Limb (tissue), 2 donors: ENCODE measurements around the gene MAGI2.

ENCODE experiments used
- DNase-seq, 2 donors: peaks; one replicate each; pipeline ENCODE4 v3.0.0-alpha.2; 2016; ENCODE audit errors: extremely low spot score in 2 of 2

Gene MAGI2

DNA sequence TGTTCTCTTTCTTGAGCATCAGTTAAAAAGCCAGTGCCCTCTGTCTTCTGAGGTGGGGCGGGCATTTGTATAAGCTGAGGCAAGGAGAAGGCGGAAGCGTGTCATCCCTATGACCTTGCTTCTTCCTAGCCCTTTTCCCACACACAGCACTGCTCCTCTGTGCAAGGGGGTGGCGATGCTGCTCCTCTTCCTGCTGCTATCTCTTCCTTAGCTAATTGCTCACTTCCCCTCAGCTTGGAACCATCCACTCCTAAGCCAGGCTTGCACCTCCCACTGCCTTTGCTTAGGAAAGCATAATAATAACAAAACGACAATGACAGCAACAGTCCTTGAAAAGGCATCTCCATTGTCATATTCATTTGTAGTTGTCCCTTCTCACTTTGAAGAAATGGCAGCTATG, 1288.0 kb downstream of the MAGI2 start:
- DNase-seq: no peak

DNA sequence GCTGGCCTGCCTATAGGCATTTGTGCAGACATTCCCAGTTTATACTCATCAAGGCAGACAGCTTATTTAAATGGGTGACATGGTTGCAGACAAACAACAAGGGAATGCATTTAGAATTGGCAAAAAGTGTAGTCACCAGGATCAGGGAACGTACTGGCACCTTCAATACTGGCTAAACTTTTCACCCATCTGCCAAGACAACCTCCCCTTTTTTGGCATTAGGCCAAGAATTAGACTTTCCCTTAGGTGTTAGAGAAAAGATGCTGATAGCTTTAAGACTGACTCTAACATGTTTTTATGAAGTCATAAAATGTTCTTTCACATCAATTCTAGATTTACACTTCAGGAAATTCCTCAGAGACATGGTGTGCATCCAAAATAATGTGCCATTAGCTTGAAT, 1289.0 kb downstream of the MAGI2 start:
- no peak for DNase-seq

DNA sequence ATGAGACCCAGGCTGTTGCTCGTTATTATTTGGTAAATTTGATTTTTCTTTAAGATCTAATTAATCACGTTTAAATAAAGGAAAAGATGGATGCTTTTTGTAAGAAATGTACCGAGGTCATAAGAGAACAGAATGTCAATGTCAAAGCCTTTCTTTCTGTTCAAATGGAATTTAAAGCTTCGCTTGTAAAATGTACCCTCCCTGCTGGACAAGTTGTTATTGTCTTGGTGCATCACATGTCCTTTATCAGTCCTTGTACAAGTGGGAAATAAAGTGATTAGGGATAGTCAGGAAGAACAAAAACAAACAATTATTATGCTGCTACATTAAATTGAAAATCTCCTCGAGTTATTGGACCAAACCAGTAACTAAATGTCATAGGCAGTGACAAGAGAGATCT, 1291.7 kb downstream of the MAGI2 start:
- DNase-seq: no peak

DNA sequence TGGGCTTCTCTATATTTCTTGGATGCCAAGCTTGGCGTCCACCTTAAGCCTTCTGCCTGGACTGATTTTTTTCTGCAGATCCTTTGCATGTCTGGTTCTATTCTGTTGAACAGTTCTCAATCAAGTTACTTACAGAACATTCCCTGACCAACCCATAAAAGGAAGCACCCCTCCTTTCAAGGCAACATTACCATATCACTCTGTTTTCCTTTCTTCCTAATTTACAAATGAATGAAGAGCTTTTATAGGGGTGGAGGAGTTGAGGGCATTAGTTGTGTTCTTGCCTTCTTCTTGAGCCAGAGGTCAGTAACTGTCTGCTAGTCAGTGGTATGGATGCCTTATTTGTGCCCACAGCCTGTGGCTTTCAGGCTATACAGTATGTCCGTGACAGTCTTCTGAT, 1293.9 kb downstream of the MAGI2 start:
- no peak for DNase-seq

DNA sequence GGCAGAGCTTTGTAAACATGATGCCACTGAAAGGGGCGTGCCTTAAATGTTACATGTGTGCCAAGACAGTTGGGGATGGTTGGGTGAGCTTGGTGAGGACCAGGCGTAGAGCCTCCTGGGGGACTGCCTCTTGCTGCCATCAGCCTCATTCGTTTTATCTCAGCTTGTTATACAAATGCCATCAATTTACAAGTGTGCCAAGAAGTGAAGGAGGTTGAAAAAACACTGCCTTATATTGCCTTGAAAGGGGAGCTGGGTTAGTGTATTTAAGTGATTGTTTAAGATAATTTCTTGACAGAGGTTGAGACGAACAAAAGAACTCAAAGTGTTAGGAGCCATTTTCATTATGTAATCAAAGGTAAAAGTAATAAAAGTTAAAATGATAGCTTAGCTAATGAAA, 1300.2 kb downstream of the MAGI2 start:
- DNase-seq: no peak

DNA sequence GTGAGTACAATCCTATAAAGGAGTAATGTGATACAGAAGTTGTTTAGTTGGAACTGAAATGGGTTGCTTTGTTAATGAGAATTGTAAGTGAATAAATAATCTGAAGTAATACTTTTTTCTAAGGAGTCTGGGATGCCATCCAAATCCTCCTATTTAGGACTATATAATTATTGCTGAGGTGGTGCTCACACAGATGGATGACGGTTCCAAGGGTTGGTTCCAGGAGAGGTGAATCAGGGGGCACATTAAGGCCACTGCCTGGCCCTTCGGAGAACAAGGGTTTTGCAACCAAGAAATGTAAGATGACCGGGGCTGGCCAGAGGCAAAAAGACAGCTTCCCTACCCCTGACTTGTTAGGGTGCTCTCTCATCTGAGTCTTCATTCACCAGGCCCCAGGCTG, 1302.2 kb downstream of the MAGI2 start:
- no peak for DNase-seq

DNA sequence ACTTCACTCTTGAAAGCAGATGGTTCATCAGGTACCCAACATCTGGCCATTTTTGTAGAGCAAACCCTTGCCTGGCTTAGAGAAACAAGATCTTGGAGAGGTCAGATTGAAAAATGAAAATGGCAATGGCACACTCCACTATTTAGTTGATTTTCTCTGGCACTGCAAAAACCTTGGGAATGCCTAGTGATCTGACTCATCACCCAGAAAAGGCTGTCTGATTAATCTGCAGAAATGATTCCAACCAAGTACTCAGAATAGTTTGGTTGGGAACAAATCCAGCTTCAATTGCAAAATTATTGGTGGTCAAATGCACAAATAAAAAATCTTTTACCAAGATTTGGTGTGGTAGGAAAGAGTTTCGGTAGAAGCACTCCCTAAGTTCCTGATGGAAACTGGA, 1303.7 kb downstream of the MAGI2 start:
- DNase-seq: no peak

DNA sequence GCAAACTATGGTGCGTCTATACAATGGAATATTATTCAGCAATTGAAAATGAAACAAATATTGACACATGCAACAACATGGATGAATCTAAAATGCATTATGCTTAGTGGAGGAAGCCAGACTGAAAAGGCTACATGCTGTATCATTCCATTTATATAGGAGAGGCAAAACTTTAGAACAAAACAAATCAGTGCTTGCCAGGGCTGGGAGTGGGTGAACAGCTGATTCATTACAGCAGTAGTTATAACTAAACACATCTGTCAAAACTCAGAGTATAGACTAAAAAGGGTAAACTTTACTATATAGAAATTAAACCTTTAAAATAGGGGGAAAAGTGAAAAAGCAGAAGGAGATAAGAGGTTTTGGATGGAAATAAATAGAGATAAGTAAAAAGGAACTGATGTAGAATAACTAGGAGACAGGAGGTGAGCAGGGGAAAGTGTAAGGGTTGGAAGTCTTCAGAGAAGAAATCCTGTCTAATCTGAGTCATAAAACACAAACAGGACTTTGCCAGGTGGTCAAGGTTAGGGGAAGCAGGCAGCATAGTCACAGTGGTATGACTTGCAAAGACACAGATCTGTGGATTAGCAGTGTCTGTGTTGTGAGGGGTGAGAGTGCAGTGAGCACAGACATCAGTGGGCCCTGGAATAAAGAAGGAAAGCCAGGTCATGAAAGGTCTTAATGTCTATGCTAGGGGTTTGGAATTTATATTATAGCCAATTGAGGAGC, 1305.1 kb downstream of the MAGI2 start:
- DNase-seq: no peak

DNA sequence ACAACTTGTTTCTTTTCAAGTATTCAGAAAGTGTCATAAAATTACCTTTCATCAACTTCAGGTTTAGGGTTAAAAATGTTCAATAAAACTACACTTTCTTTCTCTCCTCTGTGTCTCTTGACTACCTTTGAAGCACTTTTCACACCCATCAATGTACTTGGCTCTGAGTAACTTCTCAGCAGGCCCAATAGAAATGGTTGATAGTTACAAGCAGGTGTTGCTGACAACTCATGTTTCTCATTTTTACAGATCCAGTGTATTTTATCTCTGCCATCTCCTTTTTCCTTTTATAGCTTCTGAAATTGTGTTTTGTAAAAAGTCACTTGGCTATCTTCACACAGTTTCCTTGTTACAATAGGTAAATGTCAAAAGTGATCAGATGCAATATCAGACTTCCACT, 1306.9 kb downstream of the MAGI2 start:
- no peak for DNase-seq

DNA sequence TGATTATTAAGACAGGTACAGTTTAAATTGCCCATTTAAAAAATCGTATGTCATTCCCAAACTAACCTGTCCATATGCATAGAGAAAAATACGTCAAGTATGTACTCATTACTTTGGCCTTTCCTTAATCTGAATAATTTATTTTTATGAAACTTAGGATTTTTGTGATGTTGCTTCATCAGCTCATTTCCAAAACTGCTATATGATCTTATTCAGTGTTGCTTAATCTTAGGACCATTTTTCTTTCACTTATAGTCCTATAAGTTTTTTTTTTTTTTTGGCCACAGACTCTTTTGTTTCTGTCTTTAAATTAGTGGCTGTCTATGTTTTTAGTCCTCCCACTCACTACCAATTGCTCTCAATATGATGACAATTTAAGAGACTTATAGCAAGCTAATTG, 1309.8 kb downstream of the MAGI2 start:
- no peak for DNase-seq

DNA sequence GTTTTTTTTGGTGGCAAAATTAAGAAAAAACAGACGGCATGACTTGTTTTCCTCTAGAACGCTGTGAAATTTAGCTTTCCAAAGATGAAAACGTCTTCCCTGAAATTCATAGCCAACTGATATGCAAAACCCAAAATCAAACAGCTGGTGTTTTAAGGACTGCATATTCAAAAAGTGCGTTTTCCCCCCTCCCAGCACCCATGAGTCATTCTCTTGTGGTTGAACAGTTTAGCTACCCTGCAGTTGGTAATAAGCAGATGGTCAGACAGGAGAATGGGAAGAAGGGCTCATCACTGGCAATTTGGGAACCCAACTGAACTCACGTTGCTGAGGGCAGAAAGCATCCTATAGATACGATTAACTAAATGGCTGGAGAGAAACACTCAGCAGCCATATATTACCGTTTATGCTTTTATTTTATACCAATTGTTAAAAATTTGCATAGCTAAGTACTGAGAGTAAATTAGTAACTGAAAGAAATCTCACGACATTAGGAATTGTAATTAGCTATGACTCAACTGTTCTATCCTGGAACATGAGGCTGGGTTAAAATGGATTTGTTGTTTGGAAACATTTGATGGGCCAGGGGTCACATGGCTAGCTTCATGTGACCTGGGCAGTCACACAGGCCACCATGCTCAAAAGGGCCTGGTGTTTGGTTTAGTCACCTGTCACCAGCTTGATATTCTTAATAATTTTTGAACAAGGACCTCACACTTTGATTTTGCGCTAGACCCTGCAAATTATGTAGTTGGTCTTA, 1311.8 kb downstream of the MAGI2 start:
- no peak for DNase-seq

DNA sequence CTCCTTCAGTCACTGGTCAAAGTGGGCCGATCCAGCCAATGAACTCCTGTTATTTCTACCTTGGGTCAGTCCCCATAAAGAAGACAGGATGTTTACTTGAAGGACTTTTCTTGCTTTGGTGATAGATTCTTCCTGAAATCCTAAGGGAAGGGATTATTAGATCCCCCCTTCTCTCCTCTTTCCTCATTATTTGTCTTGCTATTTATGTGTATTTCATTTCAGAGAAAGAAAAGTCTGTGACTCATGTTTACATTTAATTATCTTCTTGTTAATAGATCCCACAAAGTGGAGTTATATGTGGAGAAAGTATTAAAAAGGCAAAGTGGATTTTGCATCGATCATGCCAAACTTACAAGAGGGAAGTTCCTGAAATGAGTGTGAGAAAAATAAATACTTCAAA, 1313.4 kb downstream of the MAGI2 start:
- no peak for DNase-seq

DNA sequence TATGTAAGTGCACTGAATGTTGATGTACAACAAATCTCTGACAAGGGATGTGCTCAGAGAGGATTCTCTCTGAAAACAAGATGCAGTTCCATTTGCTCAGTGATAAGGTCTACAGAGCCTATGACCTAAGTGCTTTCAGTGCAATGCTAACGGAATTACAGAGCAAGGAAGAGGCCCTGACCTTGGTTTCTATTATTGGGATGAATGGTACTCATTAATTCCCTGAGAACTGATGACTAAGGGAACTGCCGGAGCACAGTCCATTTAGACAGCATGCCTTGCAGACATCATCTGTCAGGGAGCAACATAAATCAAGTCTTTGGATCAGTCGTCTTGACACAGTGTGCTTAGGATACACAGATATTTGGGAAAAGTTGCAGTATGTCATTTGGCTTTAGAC, 1314.1 kb downstream of the MAGI2 start:
- DNase-seq: no peak

DNA sequence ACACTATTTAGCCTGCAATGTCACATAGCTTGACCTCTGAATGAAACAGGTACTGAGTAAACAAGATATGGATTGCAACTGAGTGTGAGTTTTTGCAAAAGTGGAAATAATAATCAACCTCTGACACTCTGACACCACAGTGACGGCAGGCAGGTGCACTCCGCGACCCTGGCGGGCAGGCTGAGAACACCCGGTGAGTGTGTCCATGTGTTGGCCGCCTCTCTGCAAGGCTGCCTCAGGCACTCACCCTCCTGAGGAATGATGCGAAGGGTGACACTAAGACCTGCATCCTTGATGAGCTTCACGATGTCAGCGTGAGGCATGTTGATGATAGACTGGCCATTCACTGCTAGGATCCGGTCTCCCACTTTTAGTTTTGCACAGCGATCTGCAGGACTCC, 1318.7 kb downstream of the MAGI2 start:
- DNase-seq: no peak

DNA sequence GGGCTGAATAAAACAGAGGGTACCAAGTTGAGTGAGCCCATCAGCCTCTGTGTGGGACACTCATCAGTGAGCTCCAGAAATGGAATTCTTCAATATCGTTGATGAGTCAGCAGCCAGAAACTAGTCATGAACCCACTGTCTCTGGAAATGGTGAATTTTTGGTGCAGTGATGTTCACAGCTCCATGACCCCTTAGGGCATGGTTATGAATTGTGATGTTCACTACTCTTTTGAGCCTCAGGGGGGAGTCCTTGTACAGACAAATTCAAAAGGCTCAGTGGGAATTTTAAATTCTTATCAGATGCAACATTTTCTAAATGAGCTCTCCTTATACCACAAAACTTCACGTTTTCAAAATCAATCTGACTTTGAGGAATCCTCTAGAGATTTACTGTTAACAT, 1319.2 kb downstream of the MAGI2 start:
- peak in 1 of 2 donors; percentile 18 for DNase-seq

DNA sequence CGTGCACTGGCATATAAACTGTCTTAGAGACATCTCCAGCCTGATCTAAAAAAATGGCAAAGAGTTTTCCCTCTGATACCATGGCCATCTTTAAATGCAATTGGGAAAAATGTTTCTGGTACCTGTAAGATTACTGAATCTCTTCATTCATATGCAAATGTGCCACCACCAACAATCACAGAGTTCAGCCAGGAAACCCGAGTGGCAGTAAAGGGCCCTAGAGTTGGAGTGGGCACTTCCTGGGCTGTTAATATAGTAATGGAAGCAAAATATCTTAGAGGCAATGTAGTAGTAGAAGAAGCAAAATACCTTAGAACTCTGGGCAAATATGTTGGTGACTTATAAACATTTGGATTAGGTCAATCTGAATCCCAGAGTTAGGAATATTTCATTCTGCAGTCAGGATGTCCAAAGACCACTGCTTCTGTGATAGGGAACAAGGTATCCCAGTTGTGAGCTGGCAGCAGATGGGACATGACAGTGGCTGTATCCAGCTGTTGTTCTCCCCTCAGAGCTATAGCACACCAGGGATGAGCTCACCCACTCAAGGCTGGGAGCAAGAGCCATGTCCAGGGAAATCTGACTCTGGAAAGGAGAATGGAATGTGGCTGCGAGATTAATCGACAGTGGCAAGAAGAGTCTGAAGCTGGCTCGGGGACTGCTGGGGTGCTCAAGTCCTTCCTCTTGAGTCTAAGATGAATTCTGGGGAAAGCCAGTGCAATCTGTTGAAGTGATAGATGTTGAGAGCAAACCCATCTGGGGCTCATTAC, 1322.8 kb downstream of the MAGI2 start:
- DNase-seq: no peak

DNA sequence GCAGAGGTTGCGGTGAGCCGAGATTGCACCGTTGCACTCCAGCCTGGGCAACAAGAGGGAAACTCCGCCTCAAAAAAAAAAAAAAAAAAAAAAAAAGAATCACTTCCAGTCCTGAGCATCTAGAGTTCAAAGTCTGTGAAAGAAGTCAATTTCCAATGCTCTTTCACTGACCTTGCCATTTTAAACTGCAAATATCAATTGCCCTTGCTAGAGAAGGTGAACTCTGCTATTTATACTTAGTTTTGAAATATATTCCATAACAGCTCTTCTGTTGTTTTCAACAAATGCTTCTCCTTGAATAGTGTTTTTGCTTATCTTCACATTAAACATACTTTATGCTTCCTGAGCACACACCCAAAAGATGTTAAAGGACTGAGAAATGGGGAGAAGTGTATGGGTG, 1323.6 kb downstream of the MAGI2 start:
- DNase-seq: no peak

DNA sequence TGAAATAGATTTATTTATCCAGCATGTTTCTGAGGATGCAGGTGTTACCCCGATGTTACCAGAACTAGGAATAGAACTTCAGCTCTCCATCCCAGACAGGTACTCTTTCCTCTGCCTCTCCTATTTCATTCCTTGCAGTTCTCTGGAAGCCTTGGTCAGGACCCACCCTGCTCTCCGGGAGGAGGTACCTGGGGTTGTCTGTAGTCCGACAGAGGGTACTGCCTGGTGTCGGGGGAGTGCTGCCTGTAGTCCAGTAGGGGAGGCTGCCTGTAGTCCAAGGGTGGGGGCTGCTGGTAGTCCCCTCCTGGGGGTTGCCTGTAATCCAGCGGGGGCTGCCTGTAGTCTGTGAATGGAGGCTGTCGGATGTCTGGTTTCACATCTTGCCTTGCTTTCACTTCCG, 1326.5 kb downstream of the MAGI2 start:
- no peak for DNase-seq

DNA sequence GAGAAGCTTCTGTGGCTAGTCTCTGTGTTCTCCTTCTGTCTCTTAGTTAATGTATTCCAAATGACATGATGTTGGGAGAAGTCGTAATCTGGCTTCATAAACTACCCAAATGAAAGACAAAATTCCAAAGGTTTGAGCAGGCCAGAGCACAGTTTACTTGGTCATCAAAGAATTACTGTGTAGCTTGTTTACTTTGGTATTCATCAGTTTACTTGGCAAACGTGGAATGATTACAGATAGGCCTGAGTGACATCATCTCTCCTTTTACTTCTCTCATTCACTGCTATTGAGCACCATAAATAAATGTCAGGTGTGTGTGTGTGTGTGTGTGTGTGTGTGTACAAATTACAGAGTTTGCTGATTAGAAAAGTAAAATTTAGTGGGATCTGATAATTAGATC, 1327.6 kb downstream of the MAGI2 start:
- DNase-seq: no peak

DNA sequence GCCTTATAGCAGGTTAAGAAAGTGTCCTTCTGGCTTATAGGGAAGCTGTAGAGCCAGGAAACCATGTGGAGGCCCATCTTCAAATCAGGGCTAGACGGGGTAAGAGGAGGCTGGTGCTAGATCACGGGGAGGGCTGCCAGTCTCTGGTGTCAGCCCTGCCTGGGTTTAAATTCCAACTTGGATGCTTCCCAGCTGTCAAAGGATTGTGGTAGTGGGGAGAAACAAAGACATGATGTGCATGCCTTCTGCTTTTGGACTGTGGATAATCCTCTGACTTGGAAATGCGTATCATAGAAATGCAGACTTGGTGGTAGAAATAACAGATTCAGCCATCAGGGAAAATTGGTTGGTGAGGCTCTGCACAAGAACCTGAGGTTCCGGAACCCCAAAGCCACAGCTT, 1329.3 kb downstream of the MAGI2 start:
- DNase-seq: no peak

DNA sequence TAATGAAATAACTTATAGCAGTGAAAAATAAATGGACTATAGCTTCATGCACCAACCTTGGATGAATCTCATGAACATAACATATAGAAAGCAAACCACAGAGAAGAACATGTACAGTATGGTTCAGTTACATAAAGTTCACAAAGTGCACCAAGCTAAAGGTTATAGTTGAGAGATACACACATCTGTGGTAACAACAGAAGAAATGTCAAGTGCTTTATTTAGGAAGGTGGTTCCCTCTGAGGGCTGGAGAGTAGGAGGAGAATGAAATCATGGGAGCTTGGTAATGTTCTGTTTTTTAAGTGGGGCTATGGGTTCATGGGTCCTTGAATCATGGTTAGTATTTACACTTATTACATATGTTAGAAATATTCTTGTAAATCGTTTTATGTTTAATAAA, 1331.6 kb downstream of the MAGI2 start:
- DNase-seq: no peak

DNA sequence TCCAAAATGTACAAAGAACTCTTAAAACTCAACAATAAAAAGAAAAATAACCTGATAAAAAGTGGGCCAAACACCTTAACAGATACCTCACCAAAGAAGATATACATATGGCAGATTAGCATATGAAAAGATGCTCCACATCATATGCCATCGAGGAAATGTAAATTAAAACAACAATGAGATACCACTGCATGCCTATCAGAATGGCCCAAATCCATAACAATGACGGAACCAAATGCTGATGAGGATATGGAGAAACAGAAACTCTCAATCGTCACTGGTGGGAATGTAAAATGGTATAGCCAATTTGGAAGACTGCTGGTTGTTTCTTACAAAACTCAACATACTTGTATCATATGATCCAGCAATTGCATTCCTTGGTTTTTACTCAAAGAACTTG, 1335.0 kb downstream of the MAGI2 start:
- no peak for DNase-seq

DNA sequence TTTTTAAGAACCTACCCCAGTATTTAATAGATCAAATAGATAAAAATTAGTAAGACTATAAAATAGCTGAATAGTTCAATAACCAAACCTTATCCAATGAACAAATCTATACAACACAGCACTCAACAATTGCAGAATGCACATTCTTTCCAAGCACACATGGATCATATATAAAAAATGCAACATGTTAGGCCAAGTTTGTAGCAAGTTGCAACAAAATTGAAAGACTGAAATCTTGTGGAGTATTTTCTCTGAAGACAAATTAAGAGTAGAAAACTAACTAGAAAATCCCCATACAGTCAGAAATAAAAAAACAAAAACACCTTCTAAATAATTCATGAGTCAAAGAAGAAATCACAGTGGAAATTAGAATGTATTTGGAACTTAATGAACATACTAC, 1337.6 kb downstream of the MAGI2 start:
- no peak for DNase-seq
